GF-D8 (cell line): ENCODE results near the gene AP1G1.
"Not testable (repeated sequence)": the region's sequence is repeated elsewhere in the genome, so short reads cannot be mapped to it uniquely, and the experiment has no call there.

ENCODE experiments used
- DNase-seq: peaks from one replicate; lab custom pipeline; 2025; lab: John Stamatoyannopoulos, UW

AP1G1 gene

GRCh38 chr16:71808593-71809459, at the start of gene AP1G1:
AP1G1 (minus strand) TSS chr16:71808834; CDS start chr16:71789479, 19,355 bp downstream.
- peak; percentile 90 for DNase-seq

GRCh38 chr16:71855937-71856662, 47.5 kb upstream of the AP1G1 start:
- DNase-seq: no peak

DNA sequence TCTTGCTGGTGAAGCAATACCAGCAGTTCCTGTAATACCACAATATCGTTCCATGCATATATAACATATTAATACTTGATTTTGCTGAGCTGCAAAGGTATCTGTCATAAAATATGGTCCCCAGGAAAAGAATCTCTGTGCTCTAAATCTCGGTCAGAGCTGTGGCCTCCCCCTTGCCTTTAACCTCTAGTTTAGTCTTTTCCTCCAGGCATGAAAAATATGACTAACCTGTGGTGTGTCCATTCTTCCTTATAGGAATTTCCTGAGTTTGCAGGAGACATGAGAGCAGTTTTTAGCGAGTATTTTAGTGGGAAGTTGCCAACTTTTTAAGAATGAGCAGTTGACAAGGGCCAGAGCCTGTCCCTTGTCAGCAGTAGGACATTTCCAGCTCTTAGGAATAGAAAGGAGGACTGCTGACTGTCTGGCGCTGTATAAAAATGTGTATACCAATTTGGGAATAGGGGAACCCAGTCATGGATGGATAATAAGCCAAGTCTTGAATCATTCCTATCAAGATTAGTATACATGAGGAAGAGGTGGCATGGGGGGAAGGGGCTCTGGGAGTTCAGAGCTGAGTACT, 45.8 kb upstream of the AP1G1 start:
- DNase-seq: no peak

GRCh38 chr16:71853413-71853812, 44.8 kb upstream of the AP1G1 start:
- no peak for DNase-seq

DNA sequence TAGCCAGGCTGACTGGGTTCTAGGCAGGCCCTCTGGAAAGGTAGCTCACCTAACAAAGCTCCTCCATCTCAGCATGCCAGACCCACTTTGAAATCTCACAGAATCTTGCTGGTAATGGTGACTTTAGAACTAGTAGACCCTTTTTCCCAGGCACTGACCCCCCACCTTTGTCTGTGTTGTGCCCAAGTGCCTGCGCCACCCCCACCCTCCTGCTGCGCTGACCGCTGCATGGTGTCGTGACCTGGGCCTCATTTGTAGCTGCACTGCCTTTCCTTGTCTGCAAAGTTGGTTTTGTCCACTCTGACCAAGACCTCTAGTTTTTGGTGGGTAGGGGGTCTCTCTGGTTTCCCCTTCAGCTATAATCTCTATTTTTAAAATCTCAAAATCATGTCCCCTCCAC, 43.9 kb upstream of the AP1G1 start:
- no peak for DNase-seq

DNA sequence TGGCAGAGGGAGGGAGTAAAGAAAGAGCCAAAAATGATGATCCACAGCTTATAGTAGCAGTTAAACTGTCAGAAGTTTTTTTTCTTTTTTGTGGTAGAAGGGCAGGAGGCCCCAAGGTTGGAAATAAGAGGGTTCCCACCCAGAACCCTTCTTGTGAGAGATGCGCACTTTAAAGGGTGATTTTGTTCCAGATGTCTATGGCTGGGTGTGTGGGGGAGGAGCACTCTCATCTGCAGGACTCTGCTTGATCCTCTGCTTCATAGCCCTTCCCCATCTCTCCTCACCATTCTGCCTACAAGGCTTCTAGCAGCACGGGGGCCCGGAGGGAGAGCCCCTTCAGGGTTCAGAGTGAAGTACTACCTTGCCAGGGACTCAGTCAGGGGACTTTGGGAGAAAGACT, 43.5 kb upstream of the AP1G1 start:
- no peak for DNase-seq

GRCh38 chr16:71851746-71852145, 43.1 kb upstream of the AP1G1 start:
- DNase-seq: no peak

DNA sequence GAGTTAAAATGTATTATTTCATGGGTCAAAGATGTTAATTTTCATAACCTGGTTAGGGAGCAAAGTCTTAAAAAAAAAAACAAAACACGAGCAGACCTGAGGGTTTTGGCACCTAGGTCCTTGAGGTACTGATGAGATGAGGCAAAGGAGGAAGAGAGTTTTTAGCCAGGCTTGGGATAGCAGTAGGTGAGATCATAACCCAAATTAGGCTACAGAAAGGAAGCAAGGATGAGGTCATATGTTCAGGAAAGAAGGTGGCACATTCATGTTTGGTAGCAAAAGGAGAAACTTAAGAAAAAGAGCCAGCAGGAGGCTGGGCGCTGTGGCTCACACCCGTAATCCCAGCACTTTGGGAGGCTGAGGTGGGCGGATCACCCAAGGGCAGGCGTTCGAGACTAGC, 40.0 kb upstream of the AP1G1 start:
- DNase-seq: no peak

GRCh38 chr16:71847096-71847495, 38.5 kb upstream of the AP1G1 start:
- no peak for DNase-seq

DNA sequence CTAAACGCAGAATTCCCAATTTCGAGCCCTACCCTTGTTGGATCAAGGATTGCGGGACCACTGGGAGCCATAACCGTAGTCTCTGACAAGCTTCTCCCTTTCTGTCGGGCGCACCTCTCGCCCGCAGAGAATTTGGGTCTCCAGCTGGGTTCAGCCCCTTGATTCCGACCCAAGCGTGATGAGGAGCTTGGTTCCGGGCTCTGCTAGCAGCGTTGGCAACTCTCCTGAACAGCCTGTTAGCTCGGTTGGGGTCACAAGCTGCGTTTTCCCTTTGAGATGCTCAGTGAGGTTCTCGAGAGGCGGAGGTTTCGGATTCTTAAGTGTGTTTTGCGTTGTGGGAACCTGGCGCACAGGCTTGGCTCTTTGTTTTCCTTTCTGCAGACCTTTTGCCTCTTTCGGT, 37.8 kb upstream of the AP1G1 start:
- DNase-seq: no peak

GRCh38 chr16:71845639-71846430, 37.2 kb upstream of the AP1G1 start, which contains the start of gene ATXN1L:
ATXN1L (plus strand) TSS chr16:71845976; CDS start chr16:71849741, 3,765 bp downstream.
- DNase-seq: peak; percentile 68

DNA sequence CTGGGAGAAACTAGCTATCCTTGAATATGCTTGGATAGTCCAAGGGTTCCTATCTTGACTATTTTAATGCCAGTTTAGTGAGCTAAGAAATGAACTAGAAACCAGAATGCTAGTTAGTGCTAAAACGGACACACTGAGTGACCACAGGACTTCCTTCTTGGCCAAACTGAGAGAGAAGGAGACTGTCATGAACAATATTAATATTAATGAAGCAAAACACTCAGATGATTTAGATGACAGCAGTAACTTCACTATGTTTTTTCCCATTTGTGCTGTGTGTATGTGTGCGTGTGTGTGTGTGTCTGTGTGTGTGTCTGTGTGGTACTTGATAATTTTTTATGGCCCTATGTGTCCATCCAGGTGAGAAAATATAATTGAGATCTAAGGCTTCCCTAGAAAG, 34.9 kb upstream of the AP1G1 start:
- no peak for DNase-seq

- no peak for DNase-seq
These were observed 31.4 kb upstream of the AP1G1 start for GRCh38 chr16:71840052-71840451.

- DNase-seq: no peak
These were observed 28.5 kb upstream of the AP1G1 start for GRCh38 chr16:71837150-71837549.

- no peak for DNase-seq
These were observed 25.7 kb upstream of the AP1G1 start for GRCh38 chr16:71834291-71834690.

DNA sequence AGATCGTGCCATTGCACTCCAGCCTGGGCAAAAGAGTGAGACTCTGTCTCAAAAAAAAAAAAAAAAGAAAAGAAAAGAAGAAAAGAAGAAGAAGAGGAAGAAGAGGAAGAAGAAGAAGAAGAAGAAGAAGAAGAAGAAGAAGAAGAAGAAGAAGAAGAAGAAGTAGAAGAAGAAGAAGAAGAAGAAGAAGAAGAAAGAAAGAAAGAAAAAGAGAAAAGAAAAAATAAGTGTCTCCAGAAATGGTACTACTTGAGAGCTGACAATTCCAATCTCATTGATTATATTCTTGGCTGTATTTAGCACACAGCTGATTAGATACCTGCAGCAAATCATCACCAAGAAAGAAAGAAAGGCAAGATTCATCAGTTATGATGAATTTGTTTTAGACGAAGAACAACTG, 23.5 kb upstream of the AP1G1 start:
- not testable (repeated sequence) for DNase-seq

- DNase-seq: not testable (repeated sequence)
These were observed 23.1 kb upstream of the AP1G1 start for GRCh38 chr16:71831698-71832097.

DNA sequence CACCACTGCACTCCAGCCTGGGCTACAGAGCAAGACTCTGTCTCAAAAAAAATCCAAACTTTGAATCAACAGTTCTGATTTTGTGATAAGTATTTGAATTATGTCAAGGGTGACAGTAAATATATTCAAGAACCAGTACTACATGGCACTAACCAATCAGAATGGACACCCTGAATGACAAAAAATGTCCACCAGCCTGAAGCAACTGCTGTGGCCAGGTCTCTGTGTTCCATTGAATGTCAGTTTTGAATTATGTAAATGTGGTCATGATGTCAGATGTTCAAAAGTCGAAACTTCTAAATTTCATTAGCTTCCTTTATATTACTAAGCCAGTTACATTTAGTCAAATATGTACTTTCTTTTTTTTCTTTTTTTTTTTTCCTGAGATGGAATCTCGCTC, 21.7 kb upstream of the AP1G1 start:
- DNase-seq: no peak

- no peak for DNase-seq
These were observed 17.9 kb upstream of the AP1G1 start for GRCh38 chr16:71826533-71827017.

GRCh38 chr16:71817155-71817500, 8.5 kb upstream of the AP1G1 start:
- not testable (repeated sequence) for DNase-seq

DNA sequence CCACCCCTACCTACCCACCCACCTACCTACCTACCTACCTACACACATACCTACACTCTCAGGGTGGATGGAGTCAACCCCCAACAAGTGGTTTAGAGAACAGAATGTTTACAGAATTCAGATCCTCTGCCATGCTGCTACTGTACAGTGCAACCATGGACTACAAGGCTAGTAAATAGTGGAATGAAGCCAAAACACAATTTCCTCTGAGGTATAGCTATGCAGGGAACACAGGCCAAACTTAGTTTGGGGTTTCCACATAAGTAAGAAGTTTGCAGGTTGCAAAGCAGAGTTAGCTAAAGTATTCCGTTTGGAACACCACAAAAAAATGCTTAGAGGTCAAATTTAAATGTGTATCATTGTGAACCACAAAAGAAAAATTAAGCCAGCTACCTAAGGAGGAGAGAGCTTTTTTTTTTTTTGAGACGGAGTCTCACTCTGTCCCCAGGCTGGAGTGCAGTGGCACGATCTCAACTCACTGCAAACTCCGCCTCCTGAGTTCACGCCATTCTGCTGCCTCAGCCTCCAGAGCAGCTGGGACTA, 2.7 kb upstream of the AP1G1 start:
- peak; percentile 55 for DNase-seq

DNA sequence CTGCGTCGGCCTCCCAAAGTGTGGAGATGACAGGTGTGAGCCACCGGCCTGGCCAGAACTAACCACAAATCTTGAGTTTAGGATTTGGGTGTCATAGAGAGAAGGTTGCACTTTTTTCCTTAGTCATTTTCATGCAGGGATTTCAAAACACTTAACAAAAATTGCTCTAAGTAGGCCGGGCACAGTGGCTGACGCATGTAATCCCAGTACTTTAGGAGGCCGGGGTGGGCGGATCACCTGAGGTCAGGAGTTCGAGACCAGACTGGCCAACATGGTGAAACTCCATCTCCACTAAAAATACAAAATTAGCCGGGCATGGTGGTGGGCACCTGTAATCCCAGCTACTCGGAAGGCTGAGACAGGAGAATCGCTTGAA, 1.5 kb upstream of the AP1G1 start:
- DNase-seq: not testable (repeated sequence)
